ENCODE measurements around the gene DAB2IP. TPM values are rescaled to one million over a fixed set of nuclear protein-coding genes. Genes with fewer than 3 reads are reported as not detected.
"Not testable (repeated sequence)": the region's sequence is repeated elsewhere in the genome, so short reads cannot be mapped to it uniquely, and the experiment has no call there.

The DAB2IP gene
- polyA plus RNA-seq, 1 experiment = 20.4 TPM

DNA sequence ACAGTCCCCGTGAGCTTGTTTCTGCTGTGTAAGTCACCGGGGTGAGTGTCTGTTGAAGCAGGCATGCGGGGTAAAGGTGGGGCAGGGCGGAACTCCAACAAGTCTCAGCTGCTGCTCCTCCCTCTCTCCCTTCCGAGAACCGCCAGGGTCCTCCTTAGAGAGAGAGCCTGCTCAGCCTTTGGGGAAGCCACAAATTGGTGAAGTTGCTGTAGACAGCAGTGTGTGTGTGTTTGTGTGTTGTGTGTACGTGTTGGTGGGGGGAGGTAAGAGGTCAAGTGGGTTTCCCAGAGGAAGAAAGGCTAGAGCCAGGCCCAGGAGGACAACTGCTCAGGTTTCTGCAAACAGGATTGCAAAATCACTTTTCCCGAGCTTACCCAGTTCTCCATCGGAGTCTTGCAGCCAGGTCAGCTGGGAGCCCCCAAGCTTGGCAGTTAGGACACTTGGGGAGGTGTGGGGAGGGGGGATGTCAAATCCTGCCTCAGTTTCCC lies 38.9 kb upstream of the DAB2IP start:
- DNase-seq (ENCODE audit: low read depth, low spot score) = no peak
- CTCF ChIA-PET = no interaction called here
- no peak overlapping the region for H3K27ac ChIP-seq (ENCODE audit: low read depth, low read length)
- peaks cover 2% of the 10 kb centered on the region for H3K27me3 ChIP-seq (ENCODE audit: control insufficient read depth, insufficient read depth, low read length)
- TF ChIP-seq, protein P1, sequence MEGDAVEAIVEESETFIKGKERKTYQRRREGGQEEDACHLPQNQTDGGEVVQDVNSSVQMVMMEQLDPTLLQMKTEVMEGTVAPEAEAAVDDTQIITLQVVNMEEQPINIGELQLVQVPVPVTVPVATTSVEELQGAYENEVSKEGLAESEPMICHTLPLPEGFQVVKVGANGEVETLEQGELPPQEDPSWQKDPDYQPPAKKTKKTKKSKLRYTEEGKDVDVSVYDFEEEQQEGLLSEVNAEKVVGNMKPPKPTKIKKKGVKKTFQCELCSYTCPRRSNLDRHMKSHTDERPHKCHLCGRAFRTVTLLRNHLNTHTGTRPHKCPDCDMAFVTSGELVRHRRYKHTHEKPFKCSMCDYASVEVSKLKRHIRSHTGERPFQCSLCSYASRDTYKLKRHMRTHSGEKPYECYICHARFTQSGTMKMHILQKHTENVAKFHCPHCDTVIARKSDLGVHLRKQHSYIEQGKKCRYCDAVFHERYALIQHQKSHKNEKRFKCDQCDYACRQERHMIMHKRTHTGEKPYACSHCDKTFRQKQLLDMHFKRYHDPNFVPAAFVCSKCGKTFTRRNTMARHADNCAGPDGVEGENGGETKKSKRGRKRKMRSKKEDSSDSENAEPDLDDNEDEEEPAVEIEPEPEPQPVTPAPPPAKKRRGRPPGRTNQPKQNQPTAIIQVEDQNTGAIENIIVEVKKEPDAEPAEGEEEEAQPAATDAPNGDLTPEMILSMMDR (IDR thresholded peaks at IDR 0.05; ENCODE audit: low read depth, low read length) = no peak
- no peak overlapping the region for H3K4me3 ChIP-seq (ENCODE audit: low read depth, low read length)
- POLR2A ChIA-PET = no interaction called here
- H3K9me3 ChIP-seq (ENCODE audit: control insufficient read depth, insufficient read depth, low read length) = no peaks in the 10 kb centered on the region

DNA sequence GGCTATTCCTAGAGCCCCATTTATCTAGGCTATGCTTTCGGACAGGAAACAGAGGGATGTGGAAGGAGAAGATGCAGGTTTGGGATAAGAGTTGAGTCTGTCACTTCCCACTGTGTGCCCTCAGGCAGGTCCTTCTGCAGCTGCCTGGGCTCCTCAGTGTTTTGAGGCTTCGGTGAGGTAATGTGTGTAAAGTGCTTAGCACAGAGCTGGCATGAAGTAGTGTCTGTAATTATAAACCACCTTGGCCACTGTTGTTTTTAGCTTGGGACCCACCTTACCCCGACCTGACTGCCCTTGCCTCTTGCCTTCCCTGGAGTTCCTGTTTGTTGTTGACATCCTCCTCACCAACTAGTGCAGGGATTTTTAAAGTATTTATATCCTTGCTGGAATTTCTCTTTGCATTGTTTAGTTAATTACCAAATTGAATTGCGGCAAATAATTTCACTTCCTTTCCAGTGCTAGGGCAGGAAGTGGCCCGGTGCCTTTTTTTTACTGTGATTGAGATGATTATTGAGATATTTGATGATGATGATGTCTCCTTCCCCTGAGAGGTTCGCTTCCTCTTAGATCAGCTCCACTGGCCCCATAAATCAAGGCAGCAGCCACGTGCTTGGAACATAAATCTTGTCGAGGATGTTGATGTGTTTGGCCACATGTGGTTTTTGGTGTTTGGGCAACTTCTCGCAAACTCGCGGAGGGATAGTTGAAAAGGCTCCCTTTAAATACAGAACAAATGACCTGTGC lies 38.3 kb upstream of the DAB2IP start:
- no peak overlapping the region for H3K4me3 ChIP-seq (ENCODE audit: low read depth, low read length)
- H3K27me3 ChIP-seq (ENCODE audit: control insufficient read depth, insufficient read depth, low read length) = peaks cover 2% of the 10 kb centered on the region
- ChIA-PET POLR2A (interaction anchor here (0.6 kb wide), 1 partner anchor 53 kb away, joined by 10 read pairs; no protein-coding TSS in a partner anchor), CTCF (interaction anchor here (0.6 kb wide), 1 partner anchor 67 kb away, joined by 3 read pairs; no protein-coding TSS in a partner anchor)
- DNase-seq (ENCODE audit: low read depth, low spot score) = no peak
- TF ChIP-seq, protein P1 (IDR thresholded peaks at IDR 0.05; ENCODE audit: low read depth, low read length) = no peak
- no peak overlapping the region for H3K27ac ChIP-seq (ENCODE audit: low read depth, low read length)
- no peaks in the 10 kb centered on the region for H3K9me3 ChIP-seq (ENCODE audit: control insufficient read depth, insufficient read depth, low read length)

DNA sequence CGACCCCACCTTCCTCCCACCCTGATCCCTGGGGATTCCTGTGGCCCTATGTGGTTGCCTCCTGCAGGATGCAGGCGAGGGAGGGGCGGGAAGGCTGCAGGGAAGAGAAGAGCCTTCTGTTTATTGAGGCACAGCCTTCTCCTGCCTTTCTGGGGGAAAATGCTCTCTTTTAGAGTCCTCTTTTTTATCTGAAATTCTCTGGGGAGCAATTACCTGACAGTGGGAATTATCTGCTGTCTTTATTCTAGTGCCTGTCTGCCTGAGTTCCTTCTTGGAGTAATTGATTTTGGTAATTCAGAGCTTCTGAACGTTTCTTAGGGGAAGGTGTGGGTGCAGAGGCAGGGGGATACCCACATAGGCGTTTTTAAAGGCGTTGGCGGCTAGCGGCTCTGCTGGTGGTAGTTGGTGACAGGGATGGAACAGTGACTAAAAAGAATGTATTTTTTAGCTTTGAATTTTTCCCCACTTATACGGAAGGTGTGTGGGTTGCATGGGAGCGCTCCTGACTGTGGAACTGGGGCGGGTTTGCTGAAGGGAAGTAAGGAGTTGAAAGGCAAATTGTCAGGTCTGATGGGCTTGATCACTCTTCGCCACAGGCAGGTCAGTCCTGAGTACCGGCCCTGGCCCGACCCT lies 35.2 kb upstream of the DAB2IP start:
- TF ChIP-seq, protein P1 (IDR thresholded peaks at IDR 0.05; ENCODE audit: low read depth, low read length) = no peak
- Histone ChIP-seq H3K27ac (ENCODE audit: low read depth, low read length) (no peak overlapping the region), H3K27me3 (ENCODE audit: control insufficient read depth, insufficient read depth, low read length) (peaks cover 2% of the 10 kb centered on the region), H3K9me3 (ENCODE audit: control insufficient read depth, insufficient read depth, low read length) (no peaks in the 10 kb centered on the region), H3K4me3 (ENCODE audit: low read depth, low read length) (no peak overlapping the region)
- DNase-seq (ENCODE audit: low read depth, low spot score) = no peak
- ChIA-PET POLR2A (no interaction called here), CTCF (no interaction called here)

DNA sequence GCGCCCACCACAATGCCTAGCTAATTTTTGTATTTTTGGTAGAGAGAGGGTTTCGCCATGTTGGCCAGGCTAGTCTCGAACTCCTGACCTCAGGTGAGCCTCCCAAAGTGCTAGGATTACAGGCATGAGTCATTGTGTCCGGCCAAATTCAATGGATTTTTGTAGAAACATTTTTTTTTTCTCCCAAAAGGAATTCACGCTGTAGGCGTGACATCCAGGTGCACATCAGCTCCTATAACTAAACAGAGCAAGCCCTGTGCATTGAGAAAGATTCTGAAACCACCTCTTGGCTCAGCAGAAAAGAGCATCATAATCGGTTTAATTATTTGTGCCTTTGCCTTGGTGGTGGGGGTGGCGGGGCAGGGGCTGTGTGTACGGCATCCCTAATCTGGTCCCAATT lies 32.9 kb upstream of the DAB2IP start:
- H3K4me3 ChIP-seq (ENCODE audit: low read depth, low read length) = no peak overlapping the region
- TF ChIP-seq, protein P1 (IDR thresholded peaks at IDR 0.05; ENCODE audit: low read depth, low read length) = no peak
- H3K9me3 ChIP-seq (ENCODE audit: control insufficient read depth, insufficient read depth, low read length) = no peaks in the 10 kb centered on the region
- CTCF ChIA-PET = interaction anchor here (1.1 to 1.5 kb wide), 2 partner anchors 22 to 481 kb away, joined by 3 to 5 read pairs; no protein-coding TSS in a partner anchor
- H3K27ac ChIP-seq (ENCODE audit: low read depth, low read length) = no peak overlapping the region
- peaks cover 2% of the 10 kb centered on the region for H3K27me3 ChIP-seq (ENCODE audit: control insufficient read depth, insufficient read depth, low read length)
- DNase-seq (ENCODE audit: low read depth, low spot score) = no peak
- POLR2A ChIA-PET = no interaction called here

DNA sequence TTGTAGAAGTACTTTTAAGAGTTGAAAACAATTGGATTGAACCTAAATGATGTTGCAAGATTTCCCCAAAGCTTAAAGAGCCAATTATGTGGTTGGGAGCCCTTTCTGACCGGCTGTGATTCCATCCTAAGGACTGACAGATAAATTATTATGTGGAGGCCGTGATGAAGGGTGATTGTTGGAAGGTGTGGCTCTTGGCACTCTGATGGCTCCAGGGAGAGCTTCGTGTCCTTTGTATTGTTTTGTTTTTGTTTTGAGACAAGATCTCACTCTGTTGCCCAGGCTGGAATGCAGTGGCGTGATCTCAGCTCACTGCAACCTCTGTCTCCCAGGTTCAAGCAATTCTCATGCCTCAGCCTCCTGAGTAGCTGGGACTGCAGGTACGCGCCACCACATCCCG lies 32.5 kb upstream of the DAB2IP start:
- H3K9me3 ChIP-seq (ENCODE audit: control insufficient read depth, insufficient read depth, low read length); H3K4me3 ChIP-seq (ENCODE audit: low read depth, low read length); H3K27ac ChIP-seq (ENCODE audit: low read depth, low read length); H3K27me3 ChIP-seq (ENCODE audit: control insufficient read depth, insufficient read depth, low read length); DNase-seq (ENCODE audit: low read depth, low spot score); POLR2A ChIA-PET: not testable (repeated sequence)
- CTCF ChIA-PET = interaction anchor here (1.1 kb wide), 1 partner anchor 480 kb away, joined by 5 read pairs; no protein-coding TSS in a partner anchor
